Neural progenitor cell (in vitro differentiated cells): ENCODE measurements around the gene CUL1. TPM values are rescaled to one million over a fixed set of nuclear protein-coding genes. Genes with fewer than 3 reads are reported as not detected.

Source experiments
- DNase-seq: peaks from one replicate; pipeline ENCODE4 v3.0.0-alpha.2; 2016; ENCODE audit warnings: low spot score
- H2AFZ ChIP-seq: fragments of 200-600 bp; sonication (generic); replicated peaks from 2 replicates; pipeline ENCODE4 v1.6.1; 2016; ENCODE audit warnings: antibody characterized with exemption
- H3F3A ChIP-seq: fragments of 200-600 bp; sonication (generic); 2 replicates; pipeline ENCODE4 v1.6.1; 2016; ENCODE audit warnings: antibody characterized with exemption, low read depth
- H3K27ac ChIP-seq: fragments of 200-600 bp; sonication (generic); 2 replicates; pipeline ENCODE4 v1.5.1; 2016; ENCODE audit warnings: mild to moderate bottlenecking
- H3K27me3 ChIP-seq: fragments of 200-600 bp; sonication (generic); 2 replicates; pipeline ENCODE4 v1.6.1; 2016; ENCODE audit warnings: mild to moderate bottlenecking, moderate library complexity
- H3K36me3 ChIP-seq: fragments of 200-600 bp; sonication (generic); 2 replicates; pipeline ENCODE4 v1.5.1; 2016
- H3K4me1 ChIP-seq: fragments of 200-600 bp; sonication (generic); 2 replicates; pipeline ENCODE4 v1.6.1; 2016; ENCODE audit warnings: mixed run types
- H3K4me2 ChIP-seq: fragments of 200-600 bp; sonication (generic); 2 replicates; pipeline ENCODE4 v1.6.1; 2016
- H3K4me3 ChIP-seq: fragments of 200-600 bp; sonication (generic); 2 replicates; pipeline ENCODE4 v1.5.1; 2016
- H3K79me2 ChIP-seq: fragments of 200-600 bp; sonication (generic); 2 replicates; pipeline ENCODE4 v1.6.1; 2016; ENCODE audit warnings: low read depth
- H3K9ac ChIP-seq: fragments of 200-600 bp; sonication (generic); 2 replicates; pipeline ENCODE4 v1.6.1; 2016
- H3K9me3 ChIP-seq: fragments of 200-600 bp; sonication (generic); 2 replicates; pipeline ENCODE4 v1.5.1; 2016; ENCODE audit warnings: low read depth
- H4K20me1 ChIP-seq: fragments of 200-600 bp; sonication (generic); 2 replicates; pipeline ENCODE4 v1.6.1; 2016; ENCODE audit warnings: low read depth
- H3K27ac Mint-ChIP-seq: 3 replicates; pipeline ENCODE4 v1.8.0; 2021; ENCODE audit warnings: mixed read lengths
- H3K27me3 Mint-ChIP-seq: 2 replicates; pipeline ENCODE4 v1.8.0; 2022; ENCODE audit warnings: low read depth, mild to moderate bottlenecking, inconsistent platforms, moderate library complexity, mixed read lengths; ENCODE audit not compliant: insufficient read depth
- H3K36me3 Mint-ChIP-seq: 3 replicates; pipeline ENCODE4 v1.8.0; 2021; ENCODE audit warnings: mixed read lengths
- H3K4me1 Mint-ChIP-seq: 3 replicates; pipeline ENCODE4 v1.8.0; 2021; ENCODE audit warnings: mixed read lengths
- H3K4me3 Mint-ChIP-seq: 3 replicates; pipeline ENCODE4 v1.8.0; 2021; ENCODE audit warnings: mild to moderate bottlenecking, moderate library complexity, mixed read lengths
- H3K9me3 Mint-ChIP-seq: 3 replicates; pipeline ENCODE4 v1.8.0; 2020; ENCODE audit warnings: mixed read lengths
- CTCF ChIP-seq: fragments of 200-600 bp; sonication (generic); IDR thresholded peaks from 2 replicates; pipeline ENCODE4 v1.5.1; 2017; ENCODE audit warnings: antibody characterized with exemption, mild to moderate bottlenecking
- EZH2 ChIP-seq: fragments of 200-600 bp; sonication (generic); IDR thresholded peaks from 2 replicates; pipeline ENCODE4 v1.6.1; 2017; ENCODE audit warnings: antibody characterized with exemption, mild to moderate bottlenecking, moderate library complexity
- EZH2phosphoT487 ChIP-seq: fragments of 200-600 bp; sonication (generic); IDR thresholded peaks from 2 replicates; pipeline ENCODE4 v1.6.1; 2017; ENCODE audit warnings: antibody characterized with exemption
- total RNA-seq: library from RNA; depleted of rRNA; stranded (reverse); fragments of >200 nt; gene quantifications from 2 replicates; pipeline ENCODE4 v1.2.3, GENCODE V29; 2015; ENCODE audit warnings: low replicate concordance

Gene CUL1
- total RNA-seq, 1 donor from 2014 or later, result 89.3 TPM

GRCh38 chr7:148674689-148675088 is 24.0 kb upstream of the CUL1 start:
- Histone ChIP-seq H2AFZ (no peak overlapping the region), H3F3A (no peaks in the 10 kb centered on the region), H3K9me3 (no peaks in the 10 kb centered on the region), H3K79me2 (no peaks in the 10 kb centered on the region), H3K36me3 (no peaks in the 10 kb centered on the region), H3K4me1 (no peaks in the 10 kb centered on the region), H3K4me3 (no peak overlapping the region), H3K9ac (no peak overlapping the region), H3K4me2 (no peak overlapping the region), H3K27me3 (no peaks in the 10 kb centered on the region), H3K27ac (no peak overlapping the region), H4K20me1 (no peaks in the 10 kb centered on the region)
- DNase-seq, result no peak
- H3K9me3 Mint-ChIP-seq, result no peaks in the 10 kb centered on the region
- no peaks in the 10 kb centered on the region for H3K36me3 Mint-ChIP-seq
- no peak overlapping the region for H3K4me3 Mint-ChIP-seq
- TF ChIP-seq CTCF (no peak), EZH2 (no peak), EZH2phosphoT487 (no peak)
- H3K27ac Mint-ChIP-seq, result no peak overlapping the region
- no peaks in the 10 kb centered on the region for H3K4me1 Mint-ChIP-seq
- H3K27me3 Mint-ChIP-seq, result peaks cover 4% of the 10 kb centered on the region

- no peak for DNase-seq
- no peak overlapping the region for H3K27ac ChIP-seq
- H4K20me1 ChIP-seq, result no peaks in the 10 kb centered on the region
- no peak overlapping the region for H3K4me3 Mint-ChIP-seq
- no peaks in the 10 kb centered on the region for H3K36me3 Mint-ChIP-seq
- H3K9me3 ChIP-seq, result no peaks in the 10 kb centered on the region
- no peak overlapping the region for H3K4me3 ChIP-seq
- H3K4me2 ChIP-seq, result no peak overlapping the region
- no peaks in the 10 kb centered on the region for H3K4me1 ChIP-seq
- peaks cover 4% of the 10 kb centered on the region for H3K27me3 Mint-ChIP-seq
- H3K36me3 ChIP-seq, result no peaks in the 10 kb centered on the region
- H3F3A ChIP-seq, result no peaks in the 10 kb centered on the region
- no peak overlapping the region for H3K9ac ChIP-seq
- H2AFZ ChIP-seq, result no peak overlapping the region
- TF ChIP-seq CTCF, result no peak
- TF ChIP-seq EZH2, result no peak
- no peak for TF ChIP-seq EZH2phosphoT487
- H3K27me3 ChIP-seq, result no peaks in the 10 kb centered on the region
- H3K27ac Mint-ChIP-seq, result no peak overlapping the region
- no peaks in the 10 kb centered on the region for H3K79me2 ChIP-seq
- no peaks in the 10 kb centered on the region for H3K4me1 Mint-ChIP-seq
- no peaks in the 10 kb centered on the region for H3K9me3 Mint-ChIP-seq
Measured at GRCh38 chr7:148676291-148676690, 22.4 kb upstream of the CUL1 start.

- no peaks in the 10 kb centered on the region for H3F3A ChIP-seq
- Mint-ChIP-seq H3K27ac (no peak overlapping the region), H3K27me3 (peaks cover 3% of the 10 kb centered on the region), H3K4me1 (no peaks in the 10 kb centered on the region), H3K4me3 (no peak overlapping the region), H3K36me3 (no peaks in the 10 kb centered on the region), H3K9me3 (peaks cover 15% of the 10 kb centered on the region)
- TF ChIP-seq EZH2phosphoT487 (no peak), CTCF (no peak), EZH2 (no peak)
- no peaks in the 10 kb centered on the region for H3K9me3 ChIP-seq
- H3K4me1 ChIP-seq, result no peaks in the 10 kb centered on the region
- no peaks in the 10 kb centered on the region for H4K20me1 ChIP-seq
- H3K4me3 ChIP-seq, result no peak overlapping the region
- H2AFZ ChIP-seq, result no peak overlapping the region
- no peak overlapping the region for H3K4me2 ChIP-seq
- no peak for DNase-seq
- H3K79me2 ChIP-seq, result no peaks in the 10 kb centered on the region
- H3K36me3 ChIP-seq, result peaks cover 3% of the 10 kb centered on the region
- H3K9ac ChIP-seq, result no peak overlapping the region
- no peak overlapping the region for H3K27ac ChIP-seq
- no peaks in the 10 kb centered on the region for H3K27me3 ChIP-seq
Measured at GRCh38 chr7:148681821-148682220, 16.9 kb upstream of the CUL1 start.
